ENCODE measurements around the gene PARPBP. TPM values are rescaled to one million over a fixed set of nuclear protein-coding genes. Genes with fewer than 3 reads are reported as not detected.
A peak's percentile ranks its signal among the peaks of the same experiment; 100 is the strongest.

PARPBP gene
- total RNA-seq, 2 experiments from 2014 or later, result 32.9 to 48.3 TPM

GRCh38 chr12:102169922-102170621, 50.1 kb downstream of the PARPBP start:
- Histone ChIP-seq H3K9me2 (ENCODE audit: insufficient read depth, low read length) (no peaks in the 10 kb centered on the region), H3K4me3 (ENCODE audit: low read depth, low read length, poor library complexity, severe bottlenecking) (no peak overlapping the region), H2AFZ (ENCODE audit: low read length) (no peak overlapping the region), H3K79me2 (ENCODE audit: insufficient read depth, low read depth, low read length) (no peaks in the 10 kb centered on the region), H3K9me3 (ENCODE audit: low read length) (no peaks in the 10 kb centered on the region), H4K20me1 (ENCODE audit: insufficient read depth, low read length) (no peaks in the 10 kb centered on the region), H3K4me1 (ENCODE audit: insufficient read depth, low read length, poor library complexity, severe bottlenecking) (no peaks in the 10 kb centered on the region), H3K4me2 (ENCODE audit: low read length) (no peak overlapping the region), H3K27ac (ENCODE audit: low read depth, low read length, poor library complexity, severe bottlenecking) (no peak overlapping the region), H3K36me3 (ENCODE audit: insufficient read depth, low read length) (peaks cover 71% of the 10 kb centered on the region)
- no TSS peak for BruUV-seq (replicated peaks)
- POLR2A ChIA-PET, result interaction anchor here (0.6 to 1.2 kb wide), 8 partner anchors 22 to 604 kb away, joined by 3 to 7 read pairs (median 3); no protein-coding TSS in a partner anchor
- TF ChIP-seq EZH2phosphoT487 (IDR thresholded peaks at IDR 0.05; ENCODE audit: borderline replicate concordance, low read depth, low read length), result no peak
- TF ChIP-seq, protein P1, sequence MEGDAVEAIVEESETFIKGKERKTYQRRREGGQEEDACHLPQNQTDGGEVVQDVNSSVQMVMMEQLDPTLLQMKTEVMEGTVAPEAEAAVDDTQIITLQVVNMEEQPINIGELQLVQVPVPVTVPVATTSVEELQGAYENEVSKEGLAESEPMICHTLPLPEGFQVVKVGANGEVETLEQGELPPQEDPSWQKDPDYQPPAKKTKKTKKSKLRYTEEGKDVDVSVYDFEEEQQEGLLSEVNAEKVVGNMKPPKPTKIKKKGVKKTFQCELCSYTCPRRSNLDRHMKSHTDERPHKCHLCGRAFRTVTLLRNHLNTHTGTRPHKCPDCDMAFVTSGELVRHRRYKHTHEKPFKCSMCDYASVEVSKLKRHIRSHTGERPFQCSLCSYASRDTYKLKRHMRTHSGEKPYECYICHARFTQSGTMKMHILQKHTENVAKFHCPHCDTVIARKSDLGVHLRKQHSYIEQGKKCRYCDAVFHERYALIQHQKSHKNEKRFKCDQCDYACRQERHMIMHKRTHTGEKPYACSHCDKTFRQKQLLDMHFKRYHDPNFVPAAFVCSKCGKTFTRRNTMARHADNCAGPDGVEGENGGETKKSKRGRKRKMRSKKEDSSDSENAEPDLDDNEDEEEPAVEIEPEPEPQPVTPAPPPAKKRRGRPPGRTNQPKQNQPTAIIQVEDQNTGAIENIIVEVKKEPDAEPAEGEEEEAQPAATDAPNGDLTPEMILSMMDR (conservative IDR thresholded peaks at IDR 0.05; ENCODE audit: low read length), result peak; percentile 83
- peak; percentile 24 for DNase-seq (ENCODE audit: low spot score)
- CTCF ChIA-PET (ENCODE audit: unreplicated experiment), result interaction anchor here (0.8 to 1.4 kb wide), 2 partner anchors 9 to 227 kb away, joined by 3 to 4 read pairs; no protein-coding TSS in a partner anchor
- intact Hi-C loops (cut with micrococcal nuclease; ENCODE audit: unreplicated experiment), result no loop called here

- no peak overlapping the region for H3K4me3 ChIP-seq (ENCODE audit: low read depth, low read length, poor library complexity, severe bottlenecking)
- no TSS peak for BruUV-seq (replicated peaks)
- H3K79me2 ChIP-seq (ENCODE audit: insufficient read depth, low read depth, low read length), result no peaks in the 10 kb centered on the region
- CTCF ChIA-PET (ENCODE audit: unreplicated experiment), result no interaction called here
- intact Hi-C loops (cut with micrococcal nuclease; ENCODE audit: unreplicated experiment), result no loop called here
- DNase-seq (ENCODE audit: low spot score), result no peak
- H3K9me3 ChIP-seq (ENCODE audit: low read length), result no peaks in the 10 kb centered on the region
- no peak overlapping the region for H3K27ac ChIP-seq (ENCODE audit: low read depth, low read length, poor library complexity, severe bottlenecking)
- H3K4me1 ChIP-seq (ENCODE audit: insufficient read depth, low read length, poor library complexity, severe bottlenecking), result no peaks in the 10 kb centered on the region
- H4K20me1 ChIP-seq (ENCODE audit: insufficient read depth, low read length), result no peaks in the 10 kb centered on the region
- H3K9me2 ChIP-seq (ENCODE audit: insufficient read depth, low read length), result no peaks in the 10 kb centered on the region
- no peak overlapping the region for H2AFZ ChIP-seq (ENCODE audit: low read length)
- peaks cover 64% of the 10 kb centered on the region for H3K36me3 ChIP-seq (ENCODE audit: insufficient read depth, low read length)
- no peak overlapping the region for H3K4me2 ChIP-seq (ENCODE audit: low read length)
- POLR2A ChIA-PET, result no interaction called here
- TF ChIP-seq EZH2phosphoT487 (IDR thresholded peaks at IDR 0.05; ENCODE audit: borderline replicate concordance, low read depth, low read length), result no peak
- TF ChIP-seq, protein P1 (conservative IDR thresholded peaks at IDR 0.05; ENCODE audit: low read length), result no peak
Measured at GRCh38 chr12:102171951-102172350, 52.0 kb downstream of the PARPBP start.

GRCh38 chr12:102172436-102172835, 52.5 kb downstream of the PARPBP start:
- Histone ChIP-seq H4K20me1 (ENCODE audit: insufficient read depth, low read length) (no peaks in the 10 kb centered on the region), H2AFZ (ENCODE audit: low read length) (no peak overlapping the region), H3K9me2 (ENCODE audit: insufficient read depth, low read length) (no peaks in the 10 kb centered on the region), H3K36me3 (ENCODE audit: insufficient read depth, low read length) (peaks cover 63% of the 10 kb centered on the region), H3K9me3 (ENCODE audit: low read length) (no peaks in the 10 kb centered on the region), H3K27ac (ENCODE audit: low read depth, low read length, poor library complexity, severe bottlenecking) (no peak overlapping the region), H3K4me2 (ENCODE audit: low read length) (no peak overlapping the region), H3K4me3 (ENCODE audit: low read depth, low read length, poor library complexity, severe bottlenecking) (no peak overlapping the region), H3K79me2 (ENCODE audit: insufficient read depth, low read depth, low read length) (no peaks in the 10 kb centered on the region), H3K4me1 (ENCODE audit: insufficient read depth, low read length, poor library complexity, severe bottlenecking) (no peaks in the 10 kb centered on the region)
- ChIA-PET POLR2A (no interaction called here), CTCF (ENCODE audit: unreplicated experiment) (no interaction called here)
- BruUV-seq (replicated peaks), result no TSS peak
- intact Hi-C loops (cut with micrococcal nuclease; ENCODE audit: unreplicated experiment), result no loop called here
- TF ChIP-seq EZH2phosphoT487 (IDR thresholded peaks at IDR 0.05; ENCODE audit: borderline replicate concordance, low read depth, low read length), result no peak
- TF ChIP-seq, protein P1 (conservative IDR thresholded peaks at IDR 0.05; ENCODE audit: low read length), result no peak
- no peak for DNase-seq (ENCODE audit: low spot score)
